HepG2 (cell line): ENCODE data around the gene ZBED1. TPM values are rescaled to one million over a fixed set of nuclear protein-coding genes. Genes with fewer than 3 reads are reported as not detected.

ENCODE experiments used
- ATAC-seq: fragments of 200-7000 bp; cut with Tn5 transposase; 3 replicates; pipeline ENCODE4 v1.9.1; 2020; ENCODE audit warnings: mild to moderate bottlenecking, moderate library complexity
- BruUV-seq: library from RNA; stranded (reverse); fragments of 400-500 nt; replicated peaks from 2 replicates; lab custom pipeline; 2021; lab: Mats Ljungman, UMichigan
- CTCF ChIA-PET: fragments of 300-600 bp; formaldehyde crosslinking; extraction: SDS; loops from one replicate; lab custom pipeline; 2021; ENCODE audit warnings: low total read pairs, inconsistent platforms, low intra/inter-chr PET ratio; lab: Yijun Ruan, JAX
- POLR2A ChIA-PET: fragments of 350-600 bp; sonication (Branson Sonifier 250); formaldehyde crosslinking; loops from one replicate; lab custom pipeline; 2020; ENCODE audit warnings: antibody characterized with exemption, inconsistent platforms; lab: Yijun Ruan, JAX
- DNase-seq: peaks from one replicate; pipeline ENCODE4 v3.0.0-alpha.2; 2015; ENCODE audit warnings: low spot score
- FAIRE-seq: peaks from 3 replicates; lab custom pipeline; 2011; peaks lifted over from hg19 to GRCh38; lab: Jason Lieb, UNC
- H2AFZ ChIP-seq: one replicate; pipeline ENCODE4 v1.6.1; 2011; ENCODE audit warnings: low read length, inconsistent platforms
- H3K27ac ChIP-seq: fragments of 300-600 bp; 3 replicates; pipeline ENCODE4 v1.8.0; 2011; ENCODE audit warnings: mixed run types, mild to moderate bottlenecking, mixed read lengths, low read length, inconsistent platforms; ENCODE audit not compliant: insufficient read depth; ENCODE audit errors: extremely low read length
- H3K27me3 ChIP-seq, 2 experiments: fragments of 200-600 bp in 1 of 2; 2 replicates in 1 of 2; 3 replicates in 1 of 2; pipeline versions ENCODE4 v1.6.0 to v1.8.0; 2011; ENCODE audit warnings: low read length in 2 of 2, mild to moderate bottlenecking in 2 of 2, moderate library complexity in 2 of 2, inconsistent platforms in 1 of 2; ENCODE audit not compliant: insufficient read depth in 2 of 2, control insufficient read depth in 1 of 2
- H3K36me3 ChIP-seq, 2 experiments: fragments of 200-600 bp in 1 of 2; replicated peaks in 1 of 2; 2 replicates in 1 of 2; 3 replicates in 1 of 2; pipeline versions ENCODE4 v1.5.1 to v1.8.0; 2011; ENCODE audit warnings: low read length in 2 of 2, inconsistent platforms in 1 of 2; ENCODE audit not compliant: insufficient read depth in 2 of 2, control insufficient read depth in 1 of 2
- H3K4me1 ChIP-seq: 2 replicates; pipeline ENCODE4 v1.5.1; 2012; ENCODE audit warnings: low read length, inconsistent platforms; ENCODE audit not compliant: insufficient read depth
- H3K4me2 ChIP-seq: 2 replicates; pipeline ENCODE4 v1.6.0; 2011; ENCODE audit warnings: low read depth, low read length, inconsistent platforms
- H3K4me3 ChIP-seq, 3 experiments: fragments of 200-600 bp in 1 of 3; sonication (generic), shearing (Covaris generic) in 1 of 3; replicated peaks in 1 of 3; 2 replicates each; pipeline ENCODE4 v1.5.1; 2011 to 2016; ENCODE audit warnings: low read length in 3 of 3, inconsistent platforms in 2 of 3, low read depth in 2 of 3, mild to moderate bottlenecking in 2 of 3, control low read depth in 1 of 3, mixed read lengths in 1 of 3; ENCODE audit not compliant: insufficient read depth in 1 of 3
- H3K79me2 ChIP-seq: one replicate; pipeline ENCODE4 v1.6.1; 2011; ENCODE audit warnings: low read length, inconsistent platforms; ENCODE audit not compliant: insufficient read depth
- H3K9ac ChIP-seq: 2 replicates; pipeline ENCODE4 v1.6.0; 2011; ENCODE audit warnings: mild to moderate bottlenecking, low read depth, low read length, inconsistent platforms; ENCODE audit not compliant: insufficient read depth
- H3K9me3 ChIP-seq: 2 replicates; pipeline ENCODE4 v1.5.1; 2012; ENCODE audit warnings: mild to moderate bottlenecking, low read length
- H4K20me1 ChIP-seq: 2 replicates; pipeline ENCODE4 v1.6.0; 2011; ENCODE audit warnings: inconsistent platforms, mild to moderate bottlenecking, low read length, moderate library complexity; ENCODE audit not compliant: insufficient read depth
- ATF7 ChIP-seq, 2 experiments: fragments of 450-650 bp in 1 of 2; sonication (generic) in 1 of 2; formaldehyde crosslinking in 1 of 2; IDR thresholded peaks; 2 replicates each; pipeline versions ENCODE4 v1.4.0 to v1.6.1; 2016 to 2020; ENCODE audit warnings: antibody characterized with exemption in 1 of 2, mild to moderate bottlenecking in 1 of 2, missing genetic modification reagents in 1 of 2
- HOXA9 ChIP-seq: sonication (generic); formaldehyde crosslinking; IDR thresholded peaks from 2 replicates; pipeline ENCODE4 v1.8.1; 2022; ENCODE audit warnings: missing genetic modification reagents, mild to moderate bottlenecking, moderate library complexity, borderline replicate concordance
- MBNL3 ChIP-seq: fragments of 250-450 bp; sonication (Bioruptor Pico); conservative IDR thresholded peaks from 2 replicates; pipeline ENCODE4 v1.8.0; 2022; ENCODE audit warnings: mild to moderate bottlenecking, inconsistent platforms
- SRSF1 ChIP-seq: fragments of 200-400 bp; formaldehyde crosslinking; optimal IDR thresholded peaks from 2 replicates; pipeline ENCODE3; 2017; ENCODE audit warnings: mild to moderate bottlenecking, low read depth, low read length, moderate library complexity
- ZNF367 ChIP-seq: sonication (generic); formaldehyde crosslinking; IDR thresholded peaks from 2 replicates; pipeline ENCODE4 v1.4.0; 2020; ENCODE audit warnings: missing genetic modification reagents, borderline replicate concordance
- ZNF557 ChIP-seq: sonication (generic); formaldehyde crosslinking; IDR thresholded peaks from 2 replicates; pipeline ENCODE4 v1.4.0; 2020; ENCODE audit warnings: missing genetic modification reagents
- WGBS: methylation state at CpG from one replicate; pipeline ENCODE4 v1.1.6; 2017; ENCODE audit warnings: low lambda C conversion rate; 5-methylcytosine and 5-hydroxymethylcytosine counted together
- in situ Hi-C: cut with HindIII; loops from 2 replicates; pipeline ENCODE4 v1.10.0; 2017; ENCODE audit warnings: low pct_unique_long_range_greater_than_20kb; ENCODE audit not compliant: extremely low pct_ligation_motif_present
- intact Hi-C: fragments of 100-400 bp; cut with micrococcal nuclease; formaldehyde crosslinking; loops from one replicate; pipeline ENCODE4 v1.10.0; 2022; ENCODE audit not compliant: unreplicated experiment
- polyA plus RNA-seq, 8 experiments: library from polyadenylated mRNA; depleted of rRNA in 3 of 8; stranded (reverse) in 7 of 8; unstranded in 1 of 8; fragments of >200 nt; fragmentation: Illumina TruSeq in 4 of 8; extraction: Trizol in 4 of 8; gene quantifications; 2 replicates each; pipeline versions ENCODE4 v1.2.1 to v1.2.3, GENCODE V29; 2011 to 2016; ENCODE audit warnings: low read depth in 4 of 8, missing spikeins in 1 of 8, mixed read lengths in 1 of 8; ENCODE audit not compliant: insufficient read depth in 1 of 8
- total RNA-seq, 5 experiments: library from RNA; depleted of rRNA; stranded (reverse); fragments of >200 nt; fragmentation: Illumina TruSeq; extraction: Trizol; gene quantifications; 2 replicates each; pipeline ENCODE4 v1.2.3, GENCODE V29; 2016; ENCODE audit warnings: low read depth in 1 of 5
- TF ChIP-seq, protein P1 (sequence below): sonication (generic); formaldehyde crosslinking; IDR thresholded peaks from 2 replicates; pipeline ENCODE4 v1.8.0; 2022; ENCODE audit warnings: mild to moderate bottlenecking, missing genetic modification reagents, moderate library complexity
- TF ChIP-seq, protein P2 (sequence below): IDR thresholded peaks from 2 replicates; pipeline ENCODE4 v1.6.1; 2016; ENCODE audit warnings: mild to moderate bottlenecking
- TF ChIP-seq, protein P3 (sequence below): sonication (generic); formaldehyde crosslinking; IDR thresholded peaks from 2 replicates; pipeline ENCODE4 v1.4.0; 2020; ENCODE audit warnings: missing genetic modification reagents, borderline replicate concordance

Gene ZBED1
- total and polyA plus RNA-seq, 2 of the 13 experiments (the other 11 are each of a cell fraction or from before 2014, with no cell fraction given): 20.0 to 29.8 TPM

DNA sequence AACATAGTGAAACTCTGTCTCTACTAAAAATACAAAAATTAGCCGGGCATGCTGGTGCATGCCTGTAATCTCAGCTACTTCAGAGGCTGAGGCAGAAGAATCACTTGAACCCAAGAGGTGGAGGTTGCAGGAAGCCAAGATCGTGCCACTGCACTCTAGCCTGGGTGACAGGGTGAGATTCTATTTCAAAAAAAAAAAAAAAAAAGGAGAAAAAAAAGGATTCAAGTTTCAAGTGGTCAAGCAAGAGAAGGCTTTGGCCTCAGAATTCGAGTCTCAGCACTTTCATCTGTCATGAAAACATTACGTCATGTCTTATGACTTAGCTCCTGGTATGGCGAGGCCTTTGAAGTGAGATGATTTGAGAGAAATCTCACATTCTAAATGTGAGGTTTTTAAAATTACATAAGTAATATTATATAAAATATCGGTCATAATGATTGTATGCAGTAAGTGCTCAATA is 21.2 kb upstream of the ZBED1 start:
- H3K36me3 ChIP-seq: no peaks in the 10 kb centered on the region
- no peak for FAIRE-seq
- 50% methylated on average over 6 of the region's 6 CpGs for WGBS
- peaks cover 13% of the 10 kb centered on the region for H3K4me1 ChIP-seq
- peaks cover 0 to 11% of the 10 kb centered on the region in 2 experiments; a peak in 2 of 5 replicates for H3K27me3 ChIP-seq
- CTCF ChIA-PET: no interaction called here
- no peak overlapping the region for H2AFZ ChIP-seq
- H4K20me1 ChIP-seq: no peaks in the 10 kb centered on the region
- in situ Hi-C loops: no loop called here
- ATAC-seq: no peak
- intact Hi-C loops: no loop called here
- no peak for DNase-seq
- TF ChIP-seq, protein P1, sequence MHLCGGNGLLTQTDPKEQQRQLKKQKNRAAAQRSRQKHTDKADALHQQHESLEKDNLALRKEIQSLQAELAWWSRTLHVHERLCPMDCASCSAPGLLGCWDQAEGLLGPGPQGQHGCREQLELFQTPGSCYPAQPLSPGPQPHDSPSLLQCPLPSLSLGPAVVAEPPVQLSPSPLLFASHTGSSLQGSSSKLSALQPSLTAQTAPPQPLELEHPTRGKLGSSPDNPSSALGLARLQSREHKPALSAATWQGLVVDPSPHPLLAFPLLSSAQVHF: no peak
- TF ChIP-seq, protein P2, sequence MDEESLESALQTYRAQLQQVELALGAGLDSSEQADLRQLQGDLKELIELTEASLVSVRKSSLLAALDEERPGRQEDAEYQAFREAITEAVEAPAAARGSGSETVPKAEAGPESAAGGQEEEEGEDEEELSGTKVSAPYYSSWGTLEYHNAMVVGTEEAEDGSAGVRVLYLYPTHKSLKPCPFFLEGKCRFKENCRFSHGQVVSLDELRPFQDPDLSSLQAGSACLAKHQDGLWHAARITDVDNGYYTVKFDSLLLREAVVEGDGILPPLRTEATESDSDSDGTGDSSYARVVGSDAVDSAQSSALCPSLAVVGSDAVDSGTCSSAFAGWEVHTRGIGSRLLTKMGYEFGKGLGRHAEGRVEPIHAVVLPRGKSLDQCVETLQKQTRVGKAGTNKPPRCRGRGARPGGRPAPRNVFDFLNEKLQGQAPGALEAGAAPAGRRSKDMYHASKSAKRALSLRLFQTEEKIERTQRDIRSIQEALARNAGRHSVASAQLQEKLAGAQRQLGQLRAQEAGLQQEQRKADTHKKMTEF (CRISPR knock-in tag): no peak
- peak; percentile 57 for TF ChIP-seq ATF7 (IDR thresholded peaks at IDR 0.05)
- TF ChIP-seq ATF7 (CRISPR knock-in tag; IDR thresholded peaks at IDR 0.05): no peak
- H3K4me2 ChIP-seq: no peak overlapping the region
- H3K4me3 ChIP-seq: no peak overlapping the region
- no peaks in the 10 kb centered on the region for H3K9me3 ChIP-seq
- no peak overlapping the region for H3K27ac ChIP-seq
- POLR2A ChIA-PET: no interaction called here
- no TSS peak for BruUV-seq
- no peaks in the 10 kb centered on the region for H3K79me2 ChIP-seq
- no peak overlapping the region for H3K9ac ChIP-seq

DNA sequence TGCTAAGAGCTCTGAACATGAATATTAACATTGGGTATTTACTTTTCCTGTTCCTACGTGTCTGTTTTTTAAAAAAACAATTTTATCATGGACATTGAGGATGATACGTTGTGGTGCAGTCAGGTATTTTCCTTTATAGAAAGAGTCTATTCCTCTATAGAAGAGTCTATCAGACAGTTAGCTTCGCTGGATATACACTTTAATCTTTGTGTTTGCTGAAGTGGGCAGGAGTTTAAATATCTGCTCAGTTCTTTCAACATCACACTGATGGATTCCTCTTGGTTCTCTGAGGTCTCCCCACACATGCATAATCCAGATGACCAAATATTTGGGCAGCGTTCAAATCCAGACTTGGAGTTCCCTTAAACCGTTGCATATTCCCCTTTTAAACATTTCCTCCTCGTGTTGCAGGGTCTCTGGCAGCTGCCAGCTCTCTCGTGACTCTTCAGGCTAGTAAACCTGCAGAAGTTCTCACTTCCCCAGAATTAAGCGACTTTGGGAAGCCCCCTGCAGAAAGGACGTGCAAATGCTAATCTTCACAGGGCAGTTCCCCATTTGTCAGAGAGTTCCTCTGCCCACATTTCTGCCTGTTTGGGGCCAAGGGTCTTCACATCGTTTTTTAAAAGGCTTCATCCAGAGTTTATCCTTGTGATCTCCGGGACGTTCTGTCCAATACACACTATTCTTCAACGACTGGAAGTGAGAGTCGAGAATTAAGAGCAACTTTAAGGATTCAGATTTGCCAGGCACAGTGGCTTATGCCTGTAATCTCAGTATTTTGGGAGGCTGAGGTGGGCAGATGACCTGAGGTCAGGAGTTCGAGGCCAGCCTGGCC is 20.5 kb upstream of the ZBED1 start:
- Histone ChIP-seq H4K20me1 (no peaks in the 10 kb centered on the region), H3K9ac (no peak overlapping the region), H3K27ac (no peak overlapping the region), H3K79me2 (no peaks in the 10 kb centered on the region), H3K4me2 (no peak overlapping the region), H2AFZ (no peak overlapping the region), H3K27me3 (peaks cover 0 to 11% of the 10 kb centered on the region in 2 experiments; a peak in 2 of 5 replicates), H3K36me3 (no peaks in the 10 kb centered on the region), H3K4me3 (no peak overlapping the region), H3K9me3 (no peaks in the 10 kb centered on the region), H3K4me1 (peaks cover 13% of the 10 kb centered on the region)
- ATAC-seq (peak; percentile 46; the same call in 2 of the 3 replicates), FAIRE-seq (no peak), DNase-seq (no peak)
- in situ Hi-C loops (no loop called here), intact Hi-C loops (no loop called here)
- no TSS peak for BruUV-seq
- ChIA-PET CTCF (no interaction called here), POLR2A (no interaction called here)
- WGBS: 15% methylated on average over 15 of the region's 15 CpGs
- TF ChIP-seq SRSF1 (no peak), HOXA9 (no peak), MBNL3 (CRISPR knock-in tag) (no peak), ZNF557 (CRISPR knock-in tag) (no peak), ZNF367 (CRISPR knock-in tag) (no peak)
- TF ChIP-seq, protein P3, sequence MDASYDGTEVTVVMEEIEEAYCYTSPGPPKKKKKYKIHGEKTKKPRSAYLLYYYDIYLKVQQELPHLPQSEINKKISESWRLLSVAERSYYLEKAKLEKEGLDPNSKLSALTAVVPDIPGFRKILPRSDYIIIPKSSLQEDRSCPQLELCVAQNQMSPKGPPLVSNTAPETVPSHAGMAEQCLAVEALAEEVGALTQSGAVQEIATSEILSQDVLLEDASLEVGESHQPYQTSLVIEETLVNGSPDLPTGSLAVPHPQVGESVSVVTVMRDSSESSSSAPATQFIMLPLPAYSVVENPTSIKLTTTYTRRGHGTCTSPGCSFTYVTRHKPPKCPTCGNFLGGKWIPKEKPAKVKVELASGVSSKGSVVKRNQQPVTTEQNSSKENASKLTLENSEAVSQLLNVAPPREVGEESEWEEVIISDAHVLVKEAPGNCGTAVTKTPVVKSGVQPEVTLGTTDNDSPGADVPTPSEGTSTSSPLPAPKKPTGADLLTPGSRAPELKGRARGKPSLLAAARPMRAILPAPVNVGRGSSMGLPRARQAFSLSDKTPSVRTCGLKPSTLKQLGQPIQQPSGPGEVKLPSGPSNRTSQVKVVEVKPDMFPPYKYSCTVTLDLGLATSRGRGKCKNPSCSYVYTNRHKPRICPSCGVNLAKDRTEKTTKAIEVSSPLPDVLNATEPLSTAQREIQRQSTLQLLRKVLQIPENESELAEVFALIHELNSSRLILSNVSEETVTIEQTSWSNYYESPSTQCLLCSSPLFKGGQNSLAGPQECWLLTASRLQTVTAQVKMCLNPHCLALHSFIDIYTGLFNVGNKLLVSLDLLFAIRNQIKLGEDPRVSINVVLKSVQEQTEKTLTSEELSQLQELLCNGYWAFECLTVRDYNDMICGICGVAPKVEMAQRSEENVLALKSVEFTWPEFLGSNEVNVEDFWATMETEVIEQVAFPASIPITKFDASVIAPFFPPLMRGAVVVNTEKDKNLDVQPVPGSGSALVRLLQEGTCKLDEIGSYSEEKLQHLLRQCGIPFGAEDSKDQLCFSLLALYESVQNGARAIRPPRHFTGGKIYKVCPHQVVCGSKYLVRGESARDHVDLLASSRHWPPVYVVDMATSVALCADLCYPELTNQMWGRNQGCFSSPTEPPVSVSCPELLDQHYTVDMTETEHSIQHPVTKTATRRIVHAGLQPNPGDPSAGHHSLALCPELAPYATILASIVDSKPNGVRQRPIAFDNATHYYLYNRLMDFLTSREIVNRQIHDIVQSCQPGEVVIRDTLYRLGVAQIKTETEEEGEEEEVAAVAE (CRISPR knock-in tag): no peak
